Endothelial cell of umbilical vein (primary cell): ENCODE measurements around the gene SCGN. TPM values are rescaled to one million over a fixed set of nuclear protein-coding genes. Genes with fewer than 3 reads are reported as not detected.

Source experiments
- BruUV-seq: library from RNA; stranded (reverse); fragments of 400-500 nt; replicated peaks from 2 replicates; lab custom pipeline; 2021; lab: Mats Ljungman, UMichigan
- CTCF ChIA-PET: fragments of 300-600, 350-600 bp; sonication (Branson Sonifier 250); formaldehyde crosslinking; loops from one replicate; lab custom pipeline; 2021; ENCODE audit warnings: antibody characterized with exemption, inconsistent platforms; lab: Charles Lee
- POLR2A ChIA-PET: fragments of 300-600, 350-600 bp; sonication (Branson Sonifier 250); formaldehyde crosslinking; loops from one replicate; lab custom pipeline; 2021; ENCODE audit warnings: antibody characterized with exemption, inconsistent platforms; lab: Charles Lee
- DNase-seq: peaks from one replicate; pipeline ENCODE4 v3.0.0-alpha.2; 2011; ENCODE audit warnings: low read depth, low spot score
- FAIRE-seq: peaks from 2 replicates; lab custom pipeline; 2011; peaks lifted over from hg19 to GRCh38; lab: Jason Lieb, UNC
- H2AFZ ChIP-seq: 2 replicates; pipeline ENCODE4 v1.6.0; 2012; ENCODE audit warnings: low read depth, low read length, control low read depth, inconsistent platforms
- H3K27ac ChIP-seq: 2 replicates; pipeline ENCODE4 v1.5.1; 2011; ENCODE audit warnings: low read depth, mild to moderate bottlenecking, control low read depth, low read length, moderate library complexity; ENCODE audit not compliant: insufficient read depth
- H3K27me3 ChIP-seq, 2 experiments: 2 replicates each; pipeline versions ENCODE4 v1.6.0 to v1.6.1; 2011; ENCODE audit warnings: low read length in 2 of 2, mixed read lengths in 1 of 2; ENCODE audit not compliant: control insufficient read depth in 2 of 2, insufficient read depth in 2 of 2
- H3K36me3 ChIP-seq, 2 experiments: 2 replicates in 1 of 2; 3 replicates in 1 of 2; pipeline ENCODE4 v1.5.1; 2011; ENCODE audit warnings: low read length in 2 of 2, mild to moderate bottlenecking in 1 of 2, moderate library complexity in 1 of 2; ENCODE audit not compliant: control insufficient read depth in 2 of 2, insufficient read depth in 2 of 2; ENCODE audit errors: extremely low read depth in 1 of 2
- H3K4me1 ChIP-seq: 3 replicates; pipeline ENCODE4 v1.5.1; 2011; ENCODE audit warnings: mild to moderate bottlenecking, low read length; ENCODE audit not compliant: control insufficient read depth, insufficient read depth; ENCODE audit errors: extremely low read depth
- H3K4me2 ChIP-seq: 2 replicates; pipeline ENCODE4 v1.6.1; 2011; ENCODE audit warnings: low read length, control low read depth, mixed read lengths; ENCODE audit not compliant: insufficient read depth
- H3K4me3 ChIP-seq, 3 experiments: fragments of 200-600 bp in 1 of 3; sonication (generic), shearing (Covaris generic) in 1 of 3; replicated peaks in 1 of 3; 2 replicates each; pipeline ENCODE4 v1.5.1; 2011 to 2016; ENCODE audit warnings: control low read depth in 3 of 3, low read length in 3 of 3, mild to moderate bottlenecking in 2 of 3, inconsistent platforms in 1 of 3, low read depth in 1 of 3, moderate library complexity in 1 of 3; ENCODE audit not compliant: insufficient read depth in 1 of 3
- H3K79me2 ChIP-seq: 2 replicates; pipeline ENCODE4 v1.6.0; 2012; ENCODE audit warnings: low read length, inconsistent platforms; ENCODE audit not compliant: control insufficient read depth, insufficient read depth
- H3K9ac ChIP-seq: replicated peaks from 2 replicates; pipeline ENCODE3; 2011; ENCODE audit warnings: low read length, control low read depth; ENCODE audit not compliant: insufficient read depth; ENCODE audit errors: extremely low read depth
- H3K9me1 ChIP-seq: replicated peaks from 3 replicates; pipeline ENCODE4 v1.6.0; 2011; ENCODE audit warnings: mild to moderate bottlenecking, low read length; ENCODE audit not compliant: control insufficient read depth, insufficient read depth; ENCODE audit errors: extremely low read depth
- H3K9me3 ChIP-seq: replicated peaks from 2 replicates; pipeline ENCODE4 v1.5.1; 2012; ENCODE audit warnings: low read length, inconsistent platforms; ENCODE audit not compliant: control insufficient read depth, insufficient read depth
- H4K20me1 ChIP-seq: replicated peaks from 2 replicates; pipeline ENCODE3; 2011; ENCODE audit warnings: mild to moderate bottlenecking, low read length; ENCODE audit not compliant: control insufficient read depth, insufficient read depth; ENCODE audit errors: extremely low read depth
- CTCF ChIP-seq, 2 donors: IDR thresholded peaks; 1 replicate in 1 of 2; 2 replicates in 1 of 2; pipeline ENCODE4 v1.5.1; 2011; ENCODE audit warnings: low read length in 2 of 2, mild to moderate bottlenecking in 2 of 2, moderate library complexity in 2 of 2, control low read depth in 1 of 2, inconsistent platforms in 1 of 2, low read depth in 1 of 2; ENCODE audit not compliant: insufficient read depth in 1 of 2; ENCODE audit errors: extremely low read depth in 1 of 2
- EZH2 ChIP-seq: IDR thresholded peaks from 2 replicates; pipeline ENCODE4 v1.6.1; 2012; ENCODE audit warnings: borderline replicate concordance, low read depth, mild to moderate bottlenecking, moderate library complexity, low read length, inconsistent platforms; ENCODE audit not compliant: severe bottlenecking
- FOS ChIP-seq: IDR thresholded peaks from 2 replicates; pipeline ENCODE4 v1.6.1; 2011; ENCODE audit warnings: mild to moderate bottlenecking, low read length, moderate library complexity, borderline replicate concordance; ENCODE audit not compliant: insufficient read depth
- GATA2 ChIP-seq: IDR thresholded peaks from 2 replicates; pipeline ENCODE4 v1.7.0; 2011; ENCODE audit warnings: low read depth, mild to moderate bottlenecking, moderate library complexity, mixed read lengths, low read length; ENCODE audit not compliant: insufficient read length, insufficient read depth
- JUN ChIP-seq: IDR thresholded peaks from 2 replicates; pipeline ENCODE4 v1.6.1; 2011; ENCODE audit warnings: borderline replicate concordance, low read depth; ENCODE audit not compliant: insufficient read length, insufficient read depth
- MAX ChIP-seq: IDR thresholded peaks from 2 replicates; pipeline ENCODE4 v1.6.1; 2011; ENCODE audit not compliant: insufficient read depth, insufficient read length
- MYC ChIP-seq: IDR thresholded peaks from one replicate; pipeline ENCODE4 v1.6.1; 2011; ENCODE audit warnings: mild to moderate bottlenecking, low read depth, low read length
- POLR2A ChIP-seq: IDR thresholded peaks from 2 replicates; pipeline ENCODE4 v1.6.1; 2012; ENCODE audit warnings: low read depth, mild to moderate bottlenecking, control low read depth, low read length
- POLR2AphosphoS5 ChIP-seq: IDR thresholded peaks from 2 replicates; pipeline ENCODE4 v1.6.1; 2012; ENCODE audit warnings: low read depth, mild to moderate bottlenecking, control low read depth, low read length, moderate library complexity; ENCODE audit not compliant: insufficient read depth
- dilution Hi-C: fragments of 300-500 bp; cut with MboI; formaldehyde crosslinking; loops from one replicate; pipeline ENCODE4 v1.15.0; 2019; ENCODE audit warnings: low sequenced_read_pairs; ENCODE audit not compliant: extremely low pct_ligation_motif_present
- intact Hi-C: fragments of 100-400 bp; cut with micrococcal nuclease; formaldehyde crosslinking; loops from one replicate; pipeline ENCODE4 v1.10.0; 2022
- polyA plus RNA-seq, 4 experiments: library from polyadenylated mRNA; depleted of rRNA in 3 of 4; stranded (reverse) in 3 of 4; unstranded in 1 of 4; fragments of >200 nt; gene quantifications; 2 replicates each; pipeline versions ENCODE4 v1.2.1 to v1.2.3, GENCODE V29; 2011 to 2012; ENCODE audit warnings: missing spikeins in 1 of 4
- total RNA-seq: library from RNA; stranded (reverse); gene quantifications from 2 replicates; pipeline ENCODE4 v1.2.3, GENCODE V29; 2021

Gene SCGN
- total and polyA plus RNA-seq, 2 donors (not counting 3 experiments of a cell fraction or from before 2014, with no cell fraction given): not detected

- Histone ChIP-seq H3K27ac (no peak overlapping the region), H3K36me3 (no peaks in the 10 kb centered on the region), H3K9me3 (no peaks in the 10 kb centered on the region), H3K4me3 (no peak overlapping the region), H3K9me1 (no peaks in the 10 kb centered on the region), H3K27me3 (no peaks in the 10 kb centered on the region), H3K79me2 (no peaks in the 10 kb centered on the region), H3K4me2 (no peak overlapping the region), H4K20me1 (no peaks in the 10 kb centered on the region), H2AFZ (no peak overlapping the region), H3K4me1 (no peaks in the 10 kb centered on the region), H3K9ac (no peak overlapping the region)
- intact Hi-C loops: no loop called here
- CTCF ChIA-PET: interaction anchor here (1.2 to 3.1 kb wide), 2 partner anchors 33 to 37 kb away, joined by 3 to 11 read pairs; no protein-coding TSS in a partner anchor
- no peak for TF ChIP-seq POLR2AphosphoS5
- TF ChIP-seq POLR2A: no peak
- TF ChIP-seq JUN: no peak
- TF ChIP-seq GATA2: no peak
- no peak for TF ChIP-seq FOS
- no peak for TF ChIP-seq CTCF (IDR thresholded peaks at IDR 0.05; ENCODE audit: extremely low read depth in 1 of 2, insufficient read depth in 1 of 2, low read depth in 1 of 2, low read length in 2 of 2)
- TF ChIP-seq EZH2: no peak
- no peak for TF ChIP-seq MAX
- TF ChIP-seq MYC: no peak
- DNase-seq (no peak), FAIRE-seq (no peak)
- BruUV-seq: no TSS peak
- POLR2A ChIA-PET: no interaction called here
- dilution Hi-C loops: no loop called here
Measured at GRCh38 chr6:25681848-25682247, 29.8 kb downstream of the SCGN start.
